Urothelium cell line (cell line): ENCODE measurements around the gene CBLIF.
A peak's percentile ranks its signal among the peaks of the same experiment; 100 is the strongest.
"Not testable (repeated sequence)": the region's sequence is repeated elsewhere in the genome, so short reads cannot be mapped to it uniquely, and the experiment has no call there.

ENCODE experiments used
- DNase-seq: peaks from one replicate; pipeline ENCODE4 v3.0.0; 2011; ENCODE audit warnings: low spot score, mixed read lengths
- FAIRE-seq: peaks from 2 replicates; lab custom pipeline; 2011; peaks lifted over from hg19 to GRCh38; lab: Jason Lieb, UNC

Gene CBLIF

GRCh38 chr11:59801160-59801706, 44.1 kb downstream of the CBLIF start:
- no peak for DNase-seq
- no peak for FAIRE-seq

- DNase-seq (no peak), FAIRE-seq (no peak)
Measured at GRCh38 chr11:59800390-59801025, 44.8 kb downstream of the CBLIF start.

- FAIRE-seq = no peak
- no peak for DNase-seq
Measured at GRCh38 chr11:59794417-59794816, 50.9 kb downstream of the CBLIF start.

GRCh38 chr11:59792507-59792906, 52.8 kb downstream of the CBLIF start:
- FAIRE-seq = no peak
- DNase-seq = no peak

- FAIRE-seq (no peak), DNase-seq (no peak)
Measured at GRCh38 chr11:59791639-59792038, 53.7 kb downstream of the CBLIF start.

- FAIRE-seq (no peak), DNase-seq (peak; percentile 26)
Measured at GRCh38 chr11:59787816-59788215, 57.5 kb downstream of the CBLIF start.

GRCh38 chr11:59787255-59787588, 58.1 kb downstream of the CBLIF start:
- DNase-seq (no peak), FAIRE-seq (no peak)

- no peak for FAIRE-seq
- no peak for DNase-seq
Measured at GRCh38 chr11:59785818-59786217, 59.5 kb downstream of the CBLIF start.

- not testable (repeated sequence) for DNase-seq, FAIRE-seq
Measured at GRCh38 chr11:59784441-59784840, 60.9 kb downstream of the CBLIF start.

- no peak for DNase-seq
- no peak for FAIRE-seq
Measured at GRCh38 chr11:59783632-59784090, 61.6 kb downstream of the CBLIF start.

GRCh38 chr11:59782080-59782479, 63.2 kb downstream of the CBLIF start:
- no peak for DNase-seq
- no peak for FAIRE-seq

- no peak for FAIRE-seq
- DNase-seq = no peak
Measured at GRCh38 chr11:59779487-59779886, 65.8 kb downstream of the CBLIF start.
